Activated CD4-positive, alpha-beta T cell treated with anti-CD3 and anti-CD28 coated beads for 4 hours (primary cell): ENCODE measurements around the gene ZNF683.
"Not testable (repeated sequence)": the region's sequence is repeated elsewhere in the genome, so short reads cannot be mapped to it uniquely, and the experiment has no call there.

ENCODE experiments used
- DNase-seq, 2 donors: peaks; one replicate each; pipeline ENCODE4 v3.0.0-alpha.2; 2020

ZNF683 gene

GRCh38 chr1:26335774-26336476, 36.6 kb downstream of the ZNF683 start:
- DNase-seq: no peak

- not testable (repeated sequence) for DNase-seq
These were observed 39.2 kb downstream of the ZNF683 start for GRCh38 chr1:26333312-26333711.

GRCh38 chr1:26330276-26330675, 42.3 kb downstream of the ZNF683 start:
- no peak for DNase-seq

GRCh38 chr1:26329380-26329779, 43.2 kb downstream of the ZNF683 start:
- DNase-seq: not testable (repeated sequence)

DNA sequence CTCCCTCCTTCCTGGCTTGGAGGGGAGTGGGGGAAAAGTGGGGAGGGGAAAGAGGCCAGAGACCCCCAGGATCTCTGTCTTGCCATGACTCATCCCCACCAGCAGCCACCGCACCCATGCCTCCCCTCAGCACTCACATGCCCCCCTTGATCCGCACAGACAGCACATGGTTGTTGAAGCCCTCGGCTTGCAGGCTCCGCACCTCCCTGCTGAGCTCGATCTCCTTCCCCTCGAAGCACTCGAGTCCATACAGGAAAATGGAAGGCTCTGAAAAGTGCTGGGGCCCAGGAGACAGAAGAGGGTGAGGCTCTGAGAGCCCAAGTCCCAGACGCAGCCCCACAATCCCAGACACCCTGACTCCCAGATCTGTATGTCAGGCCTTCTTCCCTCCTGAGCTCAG, 44.0 kb downstream of the ZNF683 start:
- no peak for DNase-seq

GRCh38 chr1:26327956-26328362, 44.6 kb downstream of the ZNF683 start:
- DNase-seq: no peak

DNA sequence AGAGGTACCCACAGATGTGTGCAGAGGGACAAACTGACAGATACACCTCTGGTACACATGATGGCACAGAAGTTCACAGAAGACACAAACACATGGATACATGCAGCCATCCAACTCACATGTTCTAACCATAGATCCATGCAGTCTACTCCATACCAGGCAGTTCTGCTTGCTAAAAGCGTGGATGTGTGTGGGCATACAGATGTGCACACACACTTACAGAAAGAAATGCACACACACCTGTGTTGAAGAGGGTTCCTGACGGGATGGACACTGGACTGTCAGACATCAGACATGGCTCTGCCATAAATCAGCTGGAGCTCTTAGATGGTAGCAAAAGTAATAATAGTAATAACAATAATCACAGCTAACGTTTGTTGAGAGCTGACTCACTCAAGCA, 48.0 kb downstream of the ZNF683 start:
- no peak for DNase-seq

- no peak for DNase-seq
These were observed 49.2 kb downstream of the ZNF683 start for GRCh38 chr1:26323382-26323781.

DNA sequence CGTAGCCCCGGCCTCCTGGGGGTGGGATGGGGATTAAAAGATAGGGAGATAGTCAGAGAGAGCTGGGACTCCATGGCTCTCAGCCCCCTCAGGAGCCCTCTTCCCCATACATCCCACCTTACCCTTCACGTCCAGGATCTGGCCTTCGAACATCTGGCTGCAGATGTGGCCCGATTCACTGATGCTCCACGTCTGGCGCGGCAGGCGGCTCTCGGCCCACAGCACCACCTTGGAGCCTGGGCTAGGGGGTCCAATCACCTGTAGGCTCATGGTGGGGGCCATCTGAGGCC, 50.6 kb downstream of the ZNF683 start:
- DNase-seq: no peak

DNA sequence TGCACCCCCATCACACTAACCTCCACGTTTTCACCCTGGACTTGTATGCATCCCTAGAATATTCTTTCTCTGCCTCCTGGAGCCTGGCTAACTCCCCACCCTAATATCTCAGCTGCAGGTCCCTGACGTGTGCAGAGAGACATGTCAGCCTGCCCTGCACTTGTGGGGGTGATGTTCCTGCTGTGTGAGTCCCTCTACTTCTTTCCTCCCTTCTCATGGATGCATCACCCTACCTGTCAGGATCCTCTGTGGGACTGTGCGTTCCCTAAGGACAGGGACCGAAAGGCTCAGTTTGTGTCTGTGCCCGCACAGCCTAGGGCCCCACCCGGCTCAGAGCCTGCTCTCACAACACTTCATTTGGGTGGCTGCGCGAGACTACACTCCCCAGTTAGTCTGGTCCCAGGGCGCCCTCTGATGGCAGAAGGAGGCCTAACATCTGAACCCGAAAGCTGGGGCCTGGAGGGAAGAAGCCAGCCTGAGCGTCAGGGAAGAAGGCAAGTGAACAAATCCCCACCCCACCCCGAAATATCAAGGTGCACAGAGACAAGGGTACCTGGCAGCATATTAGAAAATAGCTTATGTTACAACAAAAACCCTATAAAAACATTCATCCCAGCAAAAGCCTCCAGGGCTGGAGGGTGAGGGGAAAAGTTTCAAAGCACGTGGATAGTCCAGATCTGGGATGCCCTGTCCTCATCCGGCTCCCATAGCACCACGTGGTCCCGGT, 51.1 kb downstream of the ZNF683 start:
- peak; percentile 92 to 99 for DNase-seq

DNA sequence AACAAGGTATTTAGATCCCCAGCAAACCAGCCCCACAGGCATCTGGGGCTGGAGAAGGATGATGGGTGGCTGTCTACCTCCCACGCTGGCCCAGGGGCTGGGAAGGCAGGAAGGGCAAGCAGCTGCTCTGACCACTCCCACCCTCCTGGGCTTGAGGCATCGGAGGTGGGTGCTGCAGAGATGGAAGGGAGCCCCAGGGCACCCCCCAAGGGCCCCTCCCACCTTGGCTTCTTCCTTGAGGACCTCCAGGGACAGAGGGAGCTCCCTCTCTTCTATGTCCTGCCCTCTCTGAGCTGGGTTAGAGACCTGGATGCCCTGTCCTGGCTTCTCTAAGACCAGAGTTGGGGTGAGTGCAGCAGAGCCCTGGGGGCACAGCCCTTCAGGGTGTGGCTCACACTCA, 51.7 kb downstream of the ZNF683 start:
- DNase-seq: no peak

GRCh38 chr1:26318338-26319064, 54.0 kb downstream of the ZNF683 start:
- DNase-seq: peak in 1 of 2 donors; percentile 46

DNA sequence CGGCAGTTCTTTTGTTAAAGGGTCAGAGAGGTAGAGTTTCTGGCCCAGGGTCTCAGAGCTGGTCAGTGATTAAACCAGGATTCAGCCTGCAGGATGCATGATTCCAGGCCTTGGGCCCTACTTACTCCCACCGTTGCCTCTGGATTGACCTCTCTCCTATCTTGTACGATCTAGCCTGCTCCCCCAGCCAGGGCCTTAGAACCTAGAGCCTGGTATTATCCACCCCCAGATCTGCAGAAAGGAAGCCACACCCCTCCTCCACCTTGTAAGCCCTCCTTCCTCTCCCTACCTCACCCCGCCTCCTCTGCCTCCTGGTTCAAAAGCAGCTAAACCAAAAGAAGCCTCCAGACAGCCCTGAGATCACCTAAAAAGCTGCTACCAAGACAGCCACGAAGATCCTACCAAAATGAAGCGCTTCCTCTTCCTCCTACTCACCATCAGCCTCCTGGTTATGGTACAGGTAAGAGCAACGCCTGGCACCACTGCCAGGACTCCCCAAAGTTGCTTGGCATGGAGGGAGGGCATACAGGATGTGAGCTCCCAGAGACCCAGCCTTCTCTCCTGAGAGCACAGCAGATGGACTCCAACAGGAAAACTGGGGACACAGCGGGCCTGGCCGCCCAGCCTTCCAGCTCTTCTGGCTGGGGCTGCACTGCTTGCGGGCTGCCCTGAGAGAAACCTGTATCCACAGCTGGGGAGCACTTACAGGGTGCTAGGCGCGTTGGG, 54.8 kb downstream of the ZNF683 start, which contains the start of gene CD52:
TSS of gene CD52 (plus strand) at position 347 of the 726 bp plus-strand sequence. CDS start at position 407, 60 bp downstream.
- peak; percentile 79 to 83 for DNase-seq

- no peak for DNase-seq
These were observed 55.4 kb downstream of the ZNF683 start for GRCh38 chr1:26317146-26317545.

- DNase-seq: no peak
These were observed 56.4 kb downstream of the ZNF683 start for GRCh38 chr1:26315874-26316850.

DNA sequence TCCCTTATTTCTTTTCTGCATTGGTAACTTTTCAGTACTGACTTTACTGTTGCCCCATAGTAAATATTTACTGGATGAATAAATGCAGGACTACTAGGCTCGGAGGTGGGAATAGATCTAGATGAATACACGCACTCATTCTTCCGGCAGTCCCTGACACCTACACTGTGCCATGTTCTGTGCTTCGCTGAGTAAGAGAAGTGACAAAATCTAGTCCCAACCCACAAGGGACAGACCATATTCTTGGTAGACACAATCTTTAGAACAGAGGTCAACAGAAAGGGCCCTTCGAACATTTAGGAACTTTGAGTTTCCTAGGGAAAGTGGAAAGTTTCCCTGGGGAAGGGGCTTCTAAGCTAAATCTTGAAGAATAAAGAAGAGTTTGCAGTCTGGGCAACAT, 58.0 kb downstream of the ZNF683 start:
- DNase-seq: no peak
